Lung (tissue), 12 donors: Measurements from ENCODE around the gene CSNK1A1L. TPM values are rescaled to one million over a fixed set of nuclear protein-coding genes. Genes with fewer than 3 reads are reported as not detected.

Experiments used
- ATAC-seq: fragments of 200-7000 bp; cut with Tn5 transposase; one replicate; pipeline ENCODE4 v1.9.1; 2020; ENCODE audit warnings: moderate number of reproducible peaks; ENCODE audit not compliant: insufficient read depth, low FRiP score
- DNase-seq, 3 donors: peaks; one replicate each; pipeline ENCODE4 v3.0.0-alpha.2; 2013 to 2017
- H3K27ac ChIP-seq, 2 donors: one replicate each; pipeline ENCODE4 v1.5.1; 2013; ENCODE audit warnings: mild to moderate bottlenecking in 2 of 2, moderate library complexity in 2 of 2, control low read depth in 1 of 2, inconsistent platforms in 1 of 2, low read depth in 1 of 2, low read length in 1 of 2
- H3K27me3 ChIP-seq, 3 donors: one replicate each; pipeline ENCODE4 v1.5.1; 2013; ENCODE audit warnings: low read length in 2 of 3; ENCODE audit not compliant: control insufficient read depth in 3 of 3, insufficient read depth in 3 of 3
- H3K36me3 ChIP-seq, 4 donors: one replicate each; pipeline ENCODE4 v1.5.1; 2013; ENCODE audit warnings: low read length in 4 of 4, mild to moderate bottlenecking in 1 of 4, moderate library complexity in 1 of 4; ENCODE audit not compliant: control insufficient read depth in 4 of 4, insufficient read depth in 4 of 4
- H3K4me1 ChIP-seq, 5 donors: one replicate each; pipeline ENCODE4 v1.5.1; 2013; ENCODE audit warnings: low read length in 5 of 5, mild to moderate bottlenecking in 2 of 5, moderate library complexity in 1 of 5; ENCODE audit not compliant: control insufficient read depth in 5 of 5, insufficient read depth in 5 of 5
- H3K4me3 ChIP-seq: one replicate; pipeline ENCODE4 v1.5.1; 2013; ENCODE audit warnings: mild to moderate bottlenecking, control low read depth, moderate library complexity
- H3K9ac ChIP-seq, 2 donors: one replicate each; pipeline ENCODE4 v1.5.1; 2013; ENCODE audit warnings: low read length in 2 of 2, control low read depth in 1 of 2; ENCODE audit not compliant: insufficient read depth in 1 of 2
- H3K9me3 ChIP-seq, 4 donors: one replicate each; pipeline ENCODE4 v1.5.1; 2013; ENCODE audit warnings: low read length in 3 of 4, mild to moderate bottlenecking in 1 of 4, moderate library complexity in 1 of 4; ENCODE audit not compliant: control insufficient read depth in 4 of 4, insufficient read depth in 3 of 4
- CTCF ChIP-seq: IDR thresholded peaks from 2 replicates; pipeline ENCODE4 v1.5.1; 2012; ENCODE audit warnings: mild to moderate bottlenecking; ENCODE audit errors: control extremely low read depth, extremely low read depth
- WGBS, 2 donors: extraction: QIAGEN DNeasy Blood & Tissue Kit; methylation state at CpG; one replicate each; pipeline ENCODE4 v1.1.7; 2013; 5-methylcytosine and 5-hydroxymethylcytosine counted together
- polyA plus RNA-seq, 2 donors: library from polyadenylated mRNA; stranded (reverse); fragments of 200-250 nt; gene quantifications; one replicate each; pipeline ENCODE4 v1.2.1, GENCODE V29; 2013
- total RNA-seq, 2 donors: library from RNA; depleted of rRNA in 1 of 2; stranded (reverse); fragments of >200 nt in 1 of 2; gene quantifications; one replicate each; pipeline ENCODE4 v1.2.1, GENCODE V29; 2014 to 2021
- donor health status: control.
- donor health status: control.
- donor health status: Bipolar disorder and iron deficiency.
- donor health status: healthy.
- donor health status: DM: yes; HTN: yes; CAD: no.

CSNK1A1L gene
- total and polyA plus RNA-seq, 4 donors = not detected

DNA sequence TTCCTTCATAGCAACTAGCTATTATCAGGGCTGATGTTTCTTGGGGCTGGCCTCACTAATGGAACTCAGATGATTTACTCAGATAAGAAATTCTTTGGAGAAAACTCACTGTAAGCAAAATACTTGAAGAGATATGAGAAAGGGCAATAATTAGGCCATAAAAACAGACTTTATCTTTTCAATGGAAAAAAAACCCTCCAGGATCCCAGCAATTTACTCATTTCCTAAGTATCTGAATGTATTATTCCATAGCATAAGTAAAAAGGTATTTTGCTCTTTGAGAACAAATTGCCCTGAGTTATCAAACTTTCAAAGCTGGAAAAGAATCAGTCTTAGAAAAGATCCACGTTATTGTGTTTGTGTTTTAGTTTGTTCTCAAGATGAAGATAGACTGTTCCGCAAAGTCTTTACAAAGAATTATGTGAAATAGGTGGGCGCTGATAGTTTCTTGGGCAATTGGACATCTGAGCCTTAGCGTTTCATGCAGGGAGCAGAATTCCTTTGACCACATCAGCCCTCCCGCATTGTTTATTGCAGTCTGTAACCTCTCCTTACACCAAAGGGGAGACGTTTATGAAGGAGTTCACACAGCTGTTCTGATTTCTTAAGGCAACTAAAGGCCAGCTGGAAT is 29.1 kb upstream of the CSNK1A1L start:
- no peak for ATAC-seq
- TF ChIP-seq CTCF = no peak
- Histone ChIP-seq H3K27ac (no peak overlapping the region), H3K4me1 (peaks cover 0 to 16% (median 8%) of the 10 kb centered on the region in 5 donors), H3K36me3 (no peaks in the 10 kb centered on the region), H3K9ac (no peak overlapping the region), H3K9me3 (no peaks in the 10 kb centered on the region), H3K4me3 (no peak overlapping the region), H3K27me3 (no peaks in the 10 kb centered on the region)
- DNase-seq = peak; percentile 34 to 85 (median 77)
- WGBS, 2 donors = 64 to 66% methylated on average over 6 of the region's 6 CpGs

DNA sequence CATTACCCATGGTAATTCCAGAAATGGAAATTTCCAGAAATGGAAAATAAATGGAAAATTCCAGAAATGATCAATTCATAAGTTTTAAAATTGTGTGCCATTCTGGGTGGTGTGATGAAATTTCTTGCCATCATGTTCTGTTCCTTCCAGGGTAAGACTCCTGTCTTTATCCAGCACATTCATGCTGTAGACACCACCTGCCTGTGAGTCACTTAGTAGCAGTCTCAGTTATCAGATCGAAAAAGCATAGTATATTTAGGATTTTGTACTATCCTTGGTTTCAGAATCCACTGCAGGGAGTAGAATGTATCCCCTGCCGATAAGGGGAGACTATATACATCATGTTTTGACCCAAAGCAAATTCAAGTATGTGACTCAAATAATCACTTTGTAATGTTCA is 26.7 kb upstream of the CSNK1A1L start:
- Histone ChIP-seq H3K4me3 (no peak overlapping the region), H3K9me3 (no peaks in the 10 kb centered on the region), H3K9ac (no peak overlapping the region), H3K27ac (no peak overlapping the region), H3K36me3 (no peaks in the 10 kb centered on the region), H3K4me1 (peaks cover 2 to 27% (median 8%) of the 10 kb centered on the region in 5 donors), H3K27me3 (no peaks in the 10 kb centered on the region)
- DNase-seq (no peak), ATAC-seq (no peak)
- no peak for TF ChIP-seq CTCF
- 90 to 95% methylated on average over 2 of the region's 2 CpGs for WGBS, 2 donors

DNA sequence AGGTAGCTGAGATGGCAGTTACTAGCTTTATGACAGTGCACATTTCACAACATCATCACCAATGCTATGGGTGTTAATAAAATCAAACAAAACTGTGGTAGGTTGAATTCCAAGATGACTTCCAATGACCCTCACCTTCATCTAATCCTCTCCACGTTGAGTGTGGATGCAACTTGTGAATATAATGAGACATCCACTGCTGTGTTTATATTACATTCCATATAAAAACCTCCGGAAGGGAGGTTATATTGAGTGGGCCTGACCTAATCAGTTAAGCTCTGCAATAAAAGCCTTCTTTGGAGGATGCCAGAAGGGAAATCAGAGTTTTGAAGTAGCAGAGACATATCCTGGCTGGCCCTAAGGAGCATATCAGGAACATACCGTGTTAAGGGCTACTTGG is 25.6 kb upstream of the CSNK1A1L start:
- no peak for TF ChIP-seq CTCF
- 68 to 79% methylated on average over 3 of the region's 3 CpGs for WGBS, 2 donors
- ATAC-seq = no peak
- no peak for DNase-seq
- H3K27me3 ChIP-seq = no peaks in the 10 kb centered on the region
- H3K27ac ChIP-seq = no peak overlapping the region
- H3K9me3 ChIP-seq = no peaks in the 10 kb centered on the region
- no peaks in the 10 kb centered on the region for H3K36me3 ChIP-seq
- H3K9ac ChIP-seq = no peak overlapping the region
- H3K4me3 ChIP-seq = no peak overlapping the region
- H3K4me1 ChIP-seq = peaks cover 2 to 37% (median 8%) of the 10 kb centered on the region in 5 donors

DNA sequence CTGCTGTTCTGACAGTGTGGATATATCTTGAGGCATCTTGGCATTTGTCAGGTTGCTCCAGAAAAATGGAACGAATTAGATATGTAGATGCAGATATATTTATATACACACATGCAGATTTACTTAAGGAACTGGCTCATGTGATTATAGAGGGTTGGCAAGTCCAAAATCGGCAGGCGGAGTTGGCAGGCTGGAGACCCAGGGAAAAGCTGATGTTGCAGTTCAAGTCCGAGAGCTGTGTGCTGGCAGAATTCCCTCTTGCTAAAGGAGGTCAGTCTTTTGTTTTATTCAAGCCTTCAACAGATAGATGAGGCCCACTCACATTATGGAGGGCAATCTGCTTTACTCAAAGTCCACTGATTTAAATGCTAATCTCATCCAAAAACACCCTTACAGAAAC is 24.4 kb upstream of the CSNK1A1L start:
- Histone ChIP-seq H3K27ac (no peak overlapping the region), H3K4me3 (no peak overlapping the region), H3K9ac (no peak overlapping the region), H3K36me3 (no peaks in the 10 kb centered on the region), H3K27me3 (no peaks in the 10 kb centered on the region), H3K9me3 (no peaks in the 10 kb centered on the region), H3K4me1 (peaks cover 2 to 36% (median 7%) of the 10 kb centered on the region in 5 donors)
- WGBS, 2 donors = 80 to 86% methylated on average over 4 of the region's 4 CpGs
- no peak for TF ChIP-seq CTCF
- DNase-seq (peak; percentile 39 to 84 (median 69)), ATAC-seq (no peak)
